HG02763 (cell line): ENCODE data around the gene SUPT20HL2.
"Not testable (repeated sequence)": the region's sequence is repeated elsewhere in the genome, so short reads cannot be mapped to it uniquely, and the experiment has no call there.

ENCODE experiments used
- ATAC-seq: cut with Tn5 transposase; IDR thresholded peaks from one replicate; pipeline ENCODE4 v1.9.1; 2021; ENCODE audit warnings: mild to moderate bottlenecking, moderate library complexity; ENCODE audit not compliant: unreplicated experiment

SUPT20HL2 gene

GRCh38 chrX:24310916-24311315 lies 3.0 kb downstream of the SUPT20HL2 start:
- ATAC-seq = not testable (repeated sequence)

GRCh38 chrX:24309580-24310374 lies 4.1 kb downstream of the SUPT20HL2 start:
- ATAC-seq = not testable (repeated sequence)

DNA sequence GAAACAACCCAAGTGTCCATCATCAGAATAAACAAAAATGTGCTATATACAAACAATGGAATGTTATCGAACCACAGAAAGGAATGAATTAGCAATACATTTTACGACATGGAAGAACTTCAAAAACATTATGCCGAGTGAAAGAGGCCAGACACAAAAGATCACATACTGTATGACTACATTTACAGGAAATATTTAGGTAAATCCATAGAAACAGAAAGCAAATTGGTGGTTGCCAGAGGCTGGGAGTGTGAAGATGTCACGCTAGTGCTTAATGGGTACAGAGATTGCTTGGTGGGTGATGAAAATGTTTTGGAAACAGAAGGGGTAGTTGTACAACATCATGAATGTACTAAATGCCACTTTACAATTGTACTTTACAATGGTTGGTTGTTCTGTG lies 5.1 kb downstream of the SUPT20HL2 start:
- not testable (repeated sequence) for ATAC-seq

GRCh38 chrX:24306440-24306839 lies 7.4 kb downstream of the SUPT20HL2 start:
- no peak for ATAC-seq

DNA sequence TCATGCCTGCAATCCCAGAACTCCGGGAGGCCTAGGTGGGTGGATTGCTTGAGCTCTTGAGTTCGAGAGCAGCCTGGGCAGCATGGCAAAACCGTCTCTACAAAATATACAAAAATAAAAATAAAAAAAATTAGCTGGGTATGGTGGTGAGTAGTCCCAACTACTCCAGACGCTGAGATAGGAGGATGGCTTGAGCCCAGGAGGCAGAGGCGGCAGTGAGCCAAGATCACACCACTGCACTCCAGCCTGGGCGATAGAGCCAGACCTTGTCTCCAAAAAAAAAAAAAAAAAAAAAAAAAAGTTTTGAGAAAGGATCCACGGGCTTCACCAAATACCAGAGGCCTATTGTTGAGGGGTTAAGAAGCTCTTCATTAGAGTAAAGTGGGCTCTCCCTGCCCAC lies 8.0 kb downstream of the SUPT20HL2 start:
- ATAC-seq = no peak

GRCh38 chrX:24301806-24302205 lies 12.1 kb downstream of the SUPT20HL2 start:
- ATAC-seq = no peak

- ATAC-seq = no peak
These were observed 12.8 kb downstream of the SUPT20HL2 start for GRCh38 chrX:24301060-24301459.

- ATAC-seq = no peak
These were observed 15.7 kb downstream of the SUPT20HL2 start for GRCh38 chrX:24298191-24298590.

DNA sequence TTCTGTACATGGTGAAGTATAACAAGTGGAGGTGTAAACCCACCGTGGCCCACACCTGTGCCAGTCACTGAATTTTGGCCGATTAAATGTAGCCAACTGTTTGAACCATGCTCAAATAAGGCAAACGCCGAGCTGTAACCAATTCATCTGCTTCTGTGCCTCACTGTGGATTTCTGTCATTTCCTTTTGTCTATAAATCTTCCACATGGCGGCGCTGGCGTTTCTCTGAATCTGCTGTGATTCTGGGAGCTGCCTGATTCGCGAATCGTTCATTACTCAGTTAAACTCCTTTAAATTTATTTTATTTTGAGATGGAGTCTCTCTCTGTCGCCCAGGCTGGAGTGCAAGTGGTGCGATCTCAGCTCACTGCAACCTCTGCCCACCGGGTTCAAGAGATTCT lies 19.2 kb downstream of the SUPT20HL2 start:
- ATAC-seq = no peak

DNA sequence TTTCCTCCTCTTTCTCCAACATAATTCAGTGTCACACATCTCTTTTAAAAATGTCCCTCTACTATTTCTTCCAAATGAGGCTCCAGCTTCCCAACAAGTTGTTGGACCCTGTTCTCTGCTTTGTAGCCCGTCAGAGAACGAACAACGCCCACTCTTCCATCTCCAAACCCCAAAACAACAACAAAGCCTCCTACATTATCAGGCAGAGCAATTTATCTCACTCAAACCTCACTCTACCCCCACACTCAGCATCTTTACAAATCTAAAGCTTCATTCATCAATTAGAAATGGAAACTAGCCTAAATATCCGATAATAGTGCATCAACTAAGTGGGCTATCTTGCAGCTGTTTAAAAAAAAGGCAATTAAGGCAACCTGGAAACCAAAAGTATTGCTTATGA lies 20.5 kb downstream of the SUPT20HL2 start:
- no peak for ATAC-seq

DNA sequence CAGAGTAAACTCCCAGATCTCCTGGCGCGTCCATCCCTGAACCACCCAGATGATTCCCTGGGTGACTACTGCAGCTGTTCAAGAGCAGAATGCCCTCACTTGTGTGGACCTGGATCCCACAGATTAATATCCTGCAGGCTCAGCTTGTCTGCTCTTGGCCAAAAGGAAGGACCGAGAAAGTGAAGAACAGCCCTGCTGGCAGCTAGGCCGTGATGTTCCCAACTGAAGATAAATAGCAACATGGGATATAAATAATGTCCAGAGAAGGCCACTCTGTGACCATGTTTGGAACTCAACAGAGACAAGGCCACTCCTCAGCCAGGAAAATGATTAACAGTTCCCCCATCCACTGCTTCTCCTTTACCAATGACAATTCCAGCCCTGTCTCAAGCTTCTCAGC lies 21.5 kb downstream of the SUPT20HL2 start:
- ATAC-seq = no peak

DNA sequence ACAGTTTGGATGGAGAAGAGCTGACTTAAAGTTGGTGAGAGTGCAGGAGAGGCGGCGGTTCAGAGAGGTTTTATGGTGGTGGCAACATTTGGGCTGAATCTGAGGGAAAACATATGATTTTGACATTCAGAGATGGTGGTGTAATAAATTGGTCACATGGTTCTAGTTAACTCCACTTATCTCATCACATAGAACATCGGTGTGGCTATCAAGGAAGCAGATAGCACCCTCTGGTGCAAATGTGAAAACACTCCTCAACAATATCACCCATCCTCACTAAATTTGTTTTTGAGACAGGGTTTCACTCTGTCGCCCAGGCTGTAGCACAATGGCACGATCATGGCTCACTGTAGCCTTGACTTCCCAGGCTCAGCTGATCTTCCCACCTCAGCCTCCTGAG lies 28.8 kb downstream of the SUPT20HL2 start:
- ATAC-seq = no peak

DNA sequence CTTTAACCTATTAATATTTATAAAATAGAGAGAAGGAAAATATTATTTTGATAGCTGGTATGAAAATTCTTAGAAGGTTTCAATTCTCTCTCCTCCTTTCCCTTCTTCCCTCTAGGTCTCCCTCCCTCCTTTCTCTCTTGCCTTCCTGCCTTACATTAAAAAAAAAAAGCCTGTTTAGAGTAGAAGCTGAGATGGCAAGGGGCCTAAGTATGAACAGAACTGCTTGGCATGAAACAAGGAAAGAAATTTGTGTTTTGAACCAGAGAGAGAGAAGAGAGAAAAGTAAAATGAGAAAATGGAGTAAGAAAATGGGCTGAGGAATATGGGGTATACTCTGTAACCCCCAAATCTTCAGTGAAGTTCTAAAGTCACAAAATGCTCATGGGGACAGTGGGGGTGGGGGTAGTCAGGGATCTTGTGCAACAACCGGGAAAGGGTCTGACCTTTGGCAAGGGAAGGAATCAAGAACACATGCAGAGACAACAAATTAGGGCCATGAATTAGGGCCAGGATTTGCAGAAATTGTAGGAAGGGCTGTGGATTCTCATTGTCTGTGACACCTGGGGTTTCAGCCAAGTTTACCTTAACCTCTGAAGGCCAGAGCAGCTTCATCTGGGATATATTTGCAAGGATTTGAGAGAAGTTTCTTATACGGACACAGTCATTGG lies 30.6 kb downstream of the SUPT20HL2 start:
- no peak for ATAC-seq

GRCh38 chrX:24282381-24283126 lies 31.3 kb downstream of the SUPT20HL2 start:
- ATAC-seq = no peak

GRCh38 chrX:24277405-24277804 lies 36.5 kb downstream of the SUPT20HL2 start:
- ATAC-seq = no peak

GRCh38 chrX:24276015-24276414 lies 37.9 kb downstream of the SUPT20HL2 start:
- ATAC-seq = no peak

DNA sequence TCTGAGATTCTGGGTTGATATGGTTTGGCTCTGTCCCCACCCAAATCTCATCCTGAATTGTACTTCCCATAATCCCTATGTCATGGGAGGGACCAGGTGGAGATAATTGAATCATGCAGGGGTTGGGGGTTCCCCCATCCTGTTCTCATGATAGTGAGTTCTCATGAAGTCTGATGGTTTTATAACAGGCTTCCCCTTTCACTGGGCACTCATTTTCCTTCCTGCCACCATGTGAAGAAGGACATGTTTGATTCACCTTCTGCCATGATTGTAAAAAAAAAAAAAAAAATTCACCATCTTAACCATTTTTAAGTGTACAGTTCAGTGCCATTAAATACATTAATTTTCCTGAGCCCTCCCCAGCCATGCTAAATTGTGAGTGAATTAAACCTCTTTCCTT lies 42.6 kb downstream of the SUPT20HL2 start:
- ATAC-seq = no peak

- ATAC-seq = no peak
These were observed 45.1 kb downstream of the SUPT20HL2 start for GRCh38 chrX:24268786-24269185.

DNA sequence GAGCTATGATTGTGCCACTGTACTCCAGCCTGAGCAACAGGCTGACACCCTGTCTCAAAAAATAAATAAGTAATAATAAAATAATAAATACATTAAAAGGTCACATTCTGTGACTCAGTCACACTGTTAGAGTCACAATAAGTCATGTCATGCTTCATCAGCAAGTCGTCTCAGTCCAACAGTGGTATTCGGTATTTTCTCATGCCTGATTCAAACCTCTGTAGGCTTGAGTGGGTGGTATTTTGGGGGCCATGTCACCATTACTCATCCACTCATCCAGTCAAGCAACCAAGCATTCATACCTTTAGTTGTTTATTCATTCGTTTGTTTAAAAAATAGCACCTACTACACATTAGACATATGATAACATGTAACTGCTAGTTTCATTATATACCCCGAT lies 46.9 kb downstream of the SUPT20HL2 start:
- ATAC-seq = no peak

DNA sequence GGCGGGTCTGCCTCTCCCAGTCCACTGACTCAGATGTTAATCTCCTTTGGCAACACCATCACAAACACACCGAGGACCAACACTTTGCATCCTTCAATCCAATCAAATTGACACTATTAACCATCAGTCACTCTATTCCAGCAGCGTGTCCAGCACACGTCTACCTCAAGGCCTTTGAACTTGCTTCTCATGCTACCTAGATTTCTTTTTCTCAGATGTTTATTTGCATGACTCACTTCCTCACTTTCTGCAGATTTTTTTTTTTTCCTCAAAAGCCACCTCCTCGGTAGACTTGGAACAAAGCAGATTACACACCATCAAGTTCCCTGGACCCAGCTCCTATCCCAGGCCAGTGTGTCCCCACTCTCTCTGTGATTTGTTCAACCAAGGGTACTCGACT lies 49.5 kb downstream of the SUPT20HL2 start:
- no peak for ATAC-seq

DNA sequence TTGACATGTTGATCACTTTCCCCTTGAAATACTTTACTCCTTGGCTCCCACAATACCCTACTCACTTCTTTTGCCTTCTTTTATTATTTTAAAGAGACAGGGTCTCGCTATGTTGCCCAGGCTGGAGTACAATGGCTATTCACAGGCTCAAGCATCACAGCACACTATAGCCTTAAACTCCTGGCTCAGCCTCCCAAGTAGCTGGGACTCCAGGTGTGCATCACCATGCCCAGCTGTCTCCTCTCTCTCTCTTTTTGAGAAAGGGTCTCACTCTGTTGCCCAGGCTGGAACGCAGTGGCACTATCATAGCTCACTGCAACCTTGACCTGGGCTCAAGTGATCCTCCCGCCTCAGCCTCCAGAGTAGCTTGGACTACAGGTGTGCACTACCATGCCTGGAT lies 51.6 kb downstream of the SUPT20HL2 start:
- no peak for ATAC-seq
